B cell (primary cell): ENCODE data around the gene SLC6A1.

Experiments
- CTCF ChIP-seq: fragments of 200-600 bp; IDR thresholded peaks from one replicate; pipeline ENCODE4 v1.8.0; 2022; ENCODE audit warnings: antibody characterized with exemption, mild to moderate bottlenecking
- EZH2 ChIP-seq: IDR thresholded peaks from 2 replicates; pipeline ENCODE4 v1.6.1; 2012; ENCODE audit warnings: borderline replicate concordance, low read depth, mild to moderate bottlenecking, moderate library complexity, low read length; ENCODE audit not compliant: insufficient read depth, poor library complexity, severe bottlenecking

DNA sequence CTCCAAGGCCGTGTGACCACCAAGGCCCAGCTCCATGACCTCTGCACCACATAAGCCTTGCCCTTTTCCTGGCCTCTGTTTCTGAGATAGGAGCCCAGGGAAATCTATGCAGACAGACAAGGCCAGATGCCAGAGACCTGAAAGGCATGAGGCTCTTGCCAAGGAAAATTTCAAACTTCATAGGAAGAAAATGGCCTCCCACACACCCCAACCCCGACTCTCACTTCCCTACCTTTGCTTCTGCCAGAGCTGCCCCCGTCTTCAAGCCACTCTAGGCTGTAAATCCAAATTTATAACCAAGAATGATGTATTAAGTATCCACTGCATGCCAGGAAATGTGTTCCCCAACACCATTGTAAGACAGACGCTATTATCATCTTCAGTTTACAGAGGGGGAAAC, 96.3 kb downstream of the SLC6A1 start:
- TF ChIP-seq CTCF, result no peak
- no peak for TF ChIP-seq EZH2
